HepG2 (cell line): ENCODE results near the gene APPBP2. TPM values are rescaled to one million over a fixed set of nuclear protein-coding genes. Genes with fewer than 3 reads are reported as not detected.
A peak's percentile ranks its signal among the peaks of the same experiment; 100 is the strongest.

ENCODE experiments used
- ATAC-seq: fragments of 200-7000 bp; cut with Tn5 transposase; 3 replicates; pipeline ENCODE4 v1.9.1; 2020; ENCODE audit warnings: mild to moderate bottlenecking, moderate library complexity
- BruUV-seq: library from RNA; stranded (reverse); fragments of 400-500 nt; replicated peaks from 2 replicates; lab custom pipeline; 2021; lab: Mats Ljungman, UMichigan
- CTCF ChIA-PET: fragments of 300-600 bp; formaldehyde crosslinking; extraction: SDS; loops from one replicate; lab custom pipeline; 2021; ENCODE audit warnings: low total read pairs, inconsistent platforms, low intra/inter-chr PET ratio; lab: Yijun Ruan, JAX
- POLR2A ChIA-PET: fragments of 350-600 bp; sonication (Branson Sonifier 250); formaldehyde crosslinking; loops from one replicate; lab custom pipeline; 2020; ENCODE audit warnings: antibody characterized with exemption, inconsistent platforms; lab: Yijun Ruan, JAX
- DNase-seq: peaks from one replicate; pipeline ENCODE4 v3.0.0-alpha.2; 2015; ENCODE audit warnings: low spot score
- FAIRE-seq: peaks from 3 replicates; lab custom pipeline; 2011; peaks lifted over from hg19 to GRCh38; lab: Jason Lieb, UNC
- H2AFZ ChIP-seq: one replicate; pipeline ENCODE4 v1.6.1; 2011; ENCODE audit warnings: low read length, inconsistent platforms
- H3K27ac ChIP-seq: fragments of 300-600 bp; 3 replicates; pipeline ENCODE4 v1.8.0; 2011; ENCODE audit warnings: mixed run types, mild to moderate bottlenecking, mixed read lengths, low read length, inconsistent platforms; ENCODE audit not compliant: insufficient read depth; ENCODE audit errors: extremely low read length
- H3K27me3 ChIP-seq, 2 experiments: fragments of 200-600 bp in 1 of 2; 2 replicates in 1 of 2; 3 replicates in 1 of 2; pipeline versions ENCODE4 v1.6.0 to v1.8.0; 2011; ENCODE audit warnings: low read length in 2 of 2, mild to moderate bottlenecking in 2 of 2, moderate library complexity in 2 of 2, inconsistent platforms in 1 of 2; ENCODE audit not compliant: insufficient read depth in 2 of 2, control insufficient read depth in 1 of 2
- H3K36me3 ChIP-seq, 2 experiments: fragments of 200-600 bp in 1 of 2; replicated peaks in 1 of 2; 2 replicates in 1 of 2; 3 replicates in 1 of 2; pipeline versions ENCODE4 v1.5.1 to v1.8.0; 2011; ENCODE audit warnings: low read length in 2 of 2, inconsistent platforms in 1 of 2; ENCODE audit not compliant: insufficient read depth in 2 of 2, control insufficient read depth in 1 of 2
- H3K4me1 ChIP-seq: 2 replicates; pipeline ENCODE4 v1.5.1; 2012; ENCODE audit warnings: low read length, inconsistent platforms; ENCODE audit not compliant: insufficient read depth
- H3K4me2 ChIP-seq: 2 replicates; pipeline ENCODE4 v1.6.0; 2011; ENCODE audit warnings: low read depth, low read length, inconsistent platforms
- H3K4me3 ChIP-seq, 3 experiments: fragments of 200-600 bp in 1 of 3; sonication (generic), shearing (Covaris generic) in 1 of 3; replicated peaks in 1 of 3; 2 replicates each; pipeline ENCODE4 v1.5.1; 2011 to 2016; ENCODE audit warnings: low read length in 3 of 3, inconsistent platforms in 2 of 3, low read depth in 2 of 3, mild to moderate bottlenecking in 2 of 3, control low read depth in 1 of 3, mixed read lengths in 1 of 3; ENCODE audit not compliant: insufficient read depth in 1 of 3
- H3K79me2 ChIP-seq: one replicate; pipeline ENCODE4 v1.6.1; 2011; ENCODE audit warnings: low read length, inconsistent platforms; ENCODE audit not compliant: insufficient read depth
- H3K9ac ChIP-seq: 2 replicates; pipeline ENCODE4 v1.6.0; 2011; ENCODE audit warnings: mild to moderate bottlenecking, low read depth, low read length, inconsistent platforms; ENCODE audit not compliant: insufficient read depth
- H3K9me3 ChIP-seq: 2 replicates; pipeline ENCODE4 v1.5.1; 2012; ENCODE audit warnings: mild to moderate bottlenecking, low read length
- H4K20me1 ChIP-seq: 2 replicates; pipeline ENCODE4 v1.6.0; 2011; ENCODE audit warnings: inconsistent platforms, mild to moderate bottlenecking, low read length, moderate library complexity; ENCODE audit not compliant: insufficient read depth
- ATRX ChIP-seq: sonication (generic); formaldehyde crosslinking; IDR thresholded peaks from 2 replicates; pipeline ENCODE4 v1.4.0; 2020; ENCODE audit warnings: missing genetic modification reagents, borderline replicate concordance
- HDAC1 ChIP-seq: sonication (generic); formaldehyde crosslinking; IDR thresholded peaks from 2 replicates; pipeline ENCODE4 v1.5.1; 2020; ENCODE audit warnings: mild to moderate bottlenecking, missing genetic modification reagents
- MAZ ChIP-seq, 2 experiments: sonication (generic) in 1 of 2; formaldehyde crosslinking in 1 of 2; IDR thresholded peaks; 2 replicates each; pipeline versions ENCODE4 v1.5.0 to v1.6.1; 2012 to 2020; ENCODE audit warnings: low read depth in 2 of 2, mild to moderate bottlenecking in 2 of 2, borderline replicate concordance in 1 of 2, improper control_type of control experiment in 1 of 2, low read length in 1 of 2, missing genetic modification reagents in 1 of 2, moderate library complexity in 1 of 2
- PRPF4 ChIP-seq: fragments of 200-400 bp; formaldehyde crosslinking; IDR thresholded peaks from 2 replicates; pipeline ENCODE4 v1.6.1; 2016; ENCODE audit warnings: low read length, low read depth; ENCODE audit not compliant: poor library complexity, severe bottlenecking
- RORA ChIP-seq: sonication (generic); formaldehyde crosslinking; IDR thresholded peaks from 2 replicates; pipeline ENCODE4 v1.5.0; 2020; ENCODE audit warnings: mild to moderate bottlenecking, missing genetic modification reagents, moderate library complexity
- SNAI1 ChIP-seq: sonication (generic); formaldehyde crosslinking; IDR thresholded peaks from 2 replicates; pipeline ENCODE4 v1.5.0; 2020; ENCODE audit warnings: mild to moderate bottlenecking, missing genetic modification reagents, borderline replicate concordance
- SOX6 ChIP-seq, 2 experiments: fragments of 450-650 bp in 1 of 2; sonication (generic) in 1 of 2; formaldehyde crosslinking in 1 of 2; IDR thresholded peaks; 2 replicates each; pipeline versions ENCODE4 v1.4.0 to v1.6.1; 2017 to 2020; ENCODE audit warnings: antibody characterized with exemption in 1 of 2, mild to moderate bottlenecking in 1 of 2, missing genetic modification reagents in 1 of 2
- TEAD3 ChIP-seq: optimal IDR thresholded peaks from 2 replicates; pipeline ENCODE3; 2016; ENCODE audit warnings: borderline replicate concordance
- ZC3H4 ChIP-seq: sonication (generic); formaldehyde crosslinking; IDR thresholded peaks from 2 replicates; pipeline ENCODE4 v1.4.0; 2020; ENCODE audit warnings: missing genetic modification reagents, borderline replicate concordance
- ZFP91 ChIP-seq: sonication (generic); formaldehyde crosslinking; IDR thresholded peaks from 2 replicates; pipeline ENCODE4 v1.9.0; 2022; ENCODE audit warnings: missing genetic modification reagents, mild to moderate bottlenecking, borderline replicate concordance
- ZFX ChIP-seq: sonication (generic); formaldehyde crosslinking; IDR thresholded peaks from 2 replicates; pipeline ENCODE4 v1.4.0; 2020; ENCODE audit warnings: mild to moderate bottlenecking, low read depth, missing genetic modification reagents, moderate library complexity
- ZNF142 ChIP-seq: sonication (generic); formaldehyde crosslinking; IDR thresholded peaks from 2 replicates; pipeline ENCODE4 v1.4.0; 2020; ENCODE audit warnings: missing genetic modification reagents
- ZNF17 ChIP-seq: sonication (generic); formaldehyde crosslinking; IDR thresholded peaks from 2 replicates; pipeline ENCODE4 v1.5.0; 2020; ENCODE audit warnings: mild to moderate bottlenecking, missing genetic modification reagents
- ZNF761 ChIP-seq: sonication (generic); formaldehyde crosslinking; conservative IDR thresholded peaks from 2 replicates; pipeline ENCODE4 v1.4.0; 2020; ENCODE audit warnings: mild to moderate bottlenecking, missing genetic modification reagents
- ZNF83 ChIP-seq: sonication (generic); formaldehyde crosslinking; IDR thresholded peaks from 2 replicates; pipeline ENCODE4 v1.4.0; 2020; ENCODE audit warnings: missing genetic modification reagents, mild to moderate bottlenecking, borderline replicate concordance
- WGBS: methylation state at CpG from one replicate; pipeline ENCODE4 v1.1.6; 2017; ENCODE audit warnings: low lambda C conversion rate; 5-methylcytosine and 5-hydroxymethylcytosine counted together
- in situ Hi-C: cut with HindIII; loops from 2 replicates; pipeline ENCODE4 v1.10.0; 2017; ENCODE audit warnings: low pct_unique_long_range_greater_than_20kb; ENCODE audit not compliant: extremely low pct_ligation_motif_present
- intact Hi-C: fragments of 100-400 bp; cut with micrococcal nuclease; formaldehyde crosslinking; loops from one replicate; pipeline ENCODE4 v1.10.0; 2022; ENCODE audit not compliant: unreplicated experiment
- polyA plus RNA-seq, 8 experiments: library from polyadenylated mRNA; depleted of rRNA in 3 of 8; stranded (reverse) in 7 of 8; unstranded in 1 of 8; fragments of >200 nt; fragmentation: Illumina TruSeq in 4 of 8; extraction: Trizol in 4 of 8; gene quantifications; 2 replicates each; pipeline versions ENCODE4 v1.2.1 to v1.2.3, GENCODE V29; 2011 to 2016; ENCODE audit warnings: low read depth in 4 of 8, missing spikeins in 1 of 8, mixed read lengths in 1 of 8; ENCODE audit not compliant: insufficient read depth in 1 of 8
- total RNA-seq, 5 experiments: library from RNA; depleted of rRNA; stranded (reverse); fragments of >200 nt; fragmentation: Illumina TruSeq; extraction: Trizol; gene quantifications; 2 replicates each; pipeline ENCODE4 v1.2.3, GENCODE V29; 2016; ENCODE audit warnings: low read depth in 1 of 5

Gene APPBP2
- total and polyA plus RNA-seq, 2 of the 13 experiments (the other 11 are each of a cell fraction or from before 2014, with no cell fraction given), result 17.5 to 45.8 TPM

GRCh38 chr17:60560860-60561257 is 34.8 kb upstream of the APPBP2 start:
- POLR2A ChIA-PET, result interaction anchor here (0.7 to 4.9 kb wide), 7 partner anchors 9 to 116 kb away, joined by 3 to 42 read pairs (median 10); partner anchors contain the start of genes APPBP2 and PPM1D
- intact Hi-C loops, result loop anchor here (2.0 kb wide), 1 partner anchor 36 kb away; no protein-coding TSS in a partner anchor
- TF ChIP-seq HDAC1 (CRISPR knock-in tag) (peak; percentile 3; the same call in 1 of the 2 replicates), ZNF142 (CRISPR knock-in tag) (peak; percentile 41; the same call in 1 of the 2 replicates), TEAD3 (CRISPR knock-in tag) (peak; percentile 34), ZNF83 (CRISPR knock-in tag) (no peak; the same call in 1 of the 2 replicates), ZNF761 (CRISPR knock-in tag) (0 out of 2 replicates have a peak, but pooled peaks have one; percentile 8), SNAI1 (CRISPR knock-in tag) (no peak), ZFP91 (no peak), MAZ (IDR thresholded peaks at IDR 0.05; ENCODE audit: borderline replicate concordance, low read depth, low read length) (no peak), MAZ (CRISPR knock-in tag; IDR thresholded peaks at IDR 0.05; ENCODE audit: low read depth) (no peak), ZFX (CRISPR knock-in tag) (peak; percentile 80), SOX6 (IDR thresholded peaks at IDR 0.05) (no peak), SOX6 (CRISPR knock-in tag; IDR thresholded peaks at IDR 0.05) (peak; percentile 61; the same call in 1 of the 2 replicates), ZC3H4 (CRISPR knock-in tag) (peak; percentile 76; the same call in 1 of the 2 replicates), ATRX (CRISPR knock-in tag) (no peak), ZNF17 (CRISPR knock-in tag) (0 out of 2 replicates have a peak, but pooled peaks have one; percentile 55), PRPF4 (no peak), RORA (CRISPR knock-in tag) (no peak)

More at GRCh38 chr17:60560860-60561257, 34.8 kb upstream of the APPBP2 start:
- DNase-seq (peak; percentile 45), ATAC-seq (peak; percentile 63), FAIRE-seq (no peak)
- Histone ChIP-seq H3K9ac (peak overlapping the region; percentile 68), H3K4me3 (peak overlapping the region; percentile 61 to 77 (median 64)), H3K9me3 (peaks cover 10% of the 10 kb centered on the region; the same call in 1 of the 2 replicates), H4K20me1 (no peaks in the 10 kb centered on the region), H3K4me2 (peak overlapping the region; percentile 82), H3K27ac (peak overlapping the region; percentile 82), H3K27me3 (no peaks in the 10 kb centered on the region; a peak in 1 of 5 replicates), H3K4me1 (peaks cover 38% of the 10 kb centered on the region), H3K79me2 (no peaks in the 10 kb centered on the region), H3K36me3 (no peaks in the 10 kb centered on the region), H2AFZ (peak overlapping the region; percentile 92)
- CTCF ChIA-PET, result no interaction called here
- WGBS, result 34% methylated on average over 11 of the region's 11 CpGs
- no TSS peak for BruUV-seq
- in situ Hi-C loops, result no loop called here
